Neural progenitor cell (in vitro differentiated cells): ENCODE measurements around the gene ALOX15. TPM values are rescaled to one million over a fixed set of nuclear protein-coding genes. Genes with fewer than 3 reads are reported as not detected.

Experiments
- DNase-seq: peaks from one replicate; pipeline ENCODE4 v3.0.0-alpha.2; 2016; ENCODE audit warnings: low spot score
- H2AFZ ChIP-seq: fragments of 200-600 bp; sonication (generic); replicated peaks from 2 replicates; pipeline ENCODE4 v1.6.1; 2016; ENCODE audit warnings: antibody characterized with exemption
- H3F3A ChIP-seq: fragments of 200-600 bp; sonication (generic); 2 replicates; pipeline ENCODE4 v1.6.1; 2016; ENCODE audit warnings: antibody characterized with exemption, low read depth
- H3K27ac ChIP-seq: fragments of 200-600 bp; sonication (generic); 2 replicates; pipeline ENCODE4 v1.5.1; 2016; ENCODE audit warnings: mild to moderate bottlenecking
- H3K27me3 ChIP-seq: fragments of 200-600 bp; sonication (generic); 2 replicates; pipeline ENCODE4 v1.6.1; 2016; ENCODE audit warnings: mild to moderate bottlenecking, moderate library complexity
- H3K36me3 ChIP-seq: fragments of 200-600 bp; sonication (generic); 2 replicates; pipeline ENCODE4 v1.5.1; 2016
- H3K4me1 ChIP-seq: fragments of 200-600 bp; sonication (generic); 2 replicates; pipeline ENCODE4 v1.6.1; 2016; ENCODE audit warnings: mixed run types
- H3K4me2 ChIP-seq: fragments of 200-600 bp; sonication (generic); 2 replicates; pipeline ENCODE4 v1.6.1; 2016
- H3K4me3 ChIP-seq: fragments of 200-600 bp; sonication (generic); 2 replicates; pipeline ENCODE4 v1.5.1; 2016
- H3K79me2 ChIP-seq: fragments of 200-600 bp; sonication (generic); 2 replicates; pipeline ENCODE4 v1.6.1; 2016; ENCODE audit warnings: low read depth
- H3K9ac ChIP-seq: fragments of 200-600 bp; sonication (generic); 2 replicates; pipeline ENCODE4 v1.6.1; 2016
- H3K9me3 ChIP-seq: fragments of 200-600 bp; sonication (generic); 2 replicates; pipeline ENCODE4 v1.5.1; 2016; ENCODE audit warnings: low read depth
- H4K20me1 ChIP-seq: fragments of 200-600 bp; sonication (generic); 2 replicates; pipeline ENCODE4 v1.6.1; 2016; ENCODE audit warnings: low read depth
- H3K27ac Mint-ChIP-seq: 3 replicates; pipeline ENCODE4 v1.8.0; 2021; ENCODE audit warnings: mixed read lengths
- H3K27me3 Mint-ChIP-seq: 2 replicates; pipeline ENCODE4 v1.8.0; 2022; ENCODE audit warnings: low read depth, mild to moderate bottlenecking, inconsistent platforms, moderate library complexity, mixed read lengths; ENCODE audit not compliant: insufficient read depth
- H3K36me3 Mint-ChIP-seq: 3 replicates; pipeline ENCODE4 v1.8.0; 2021; ENCODE audit warnings: mixed read lengths
- H3K4me1 Mint-ChIP-seq: 3 replicates; pipeline ENCODE4 v1.8.0; 2021; ENCODE audit warnings: mixed read lengths
- H3K4me3 Mint-ChIP-seq: 3 replicates; pipeline ENCODE4 v1.8.0; 2021; ENCODE audit warnings: mild to moderate bottlenecking, moderate library complexity, mixed read lengths
- H3K9me3 Mint-ChIP-seq: 3 replicates; pipeline ENCODE4 v1.8.0; 2020; ENCODE audit warnings: mixed read lengths
- EZH2 ChIP-seq: fragments of 200-600 bp; sonication (generic); IDR thresholded peaks from 2 replicates; pipeline ENCODE4 v1.6.1; 2017; ENCODE audit warnings: antibody characterized with exemption, mild to moderate bottlenecking, moderate library complexity
- EZH2phosphoT487 ChIP-seq: fragments of 200-600 bp; sonication (generic); IDR thresholded peaks from 2 replicates; pipeline ENCODE4 v1.6.1; 2017; ENCODE audit warnings: antibody characterized with exemption
- total RNA-seq: library from RNA; depleted of rRNA; stranded (reverse); fragments of >200 nt; gene quantifications from 2 replicates; pipeline ENCODE4 v1.2.3, GENCODE V29; 2015; ENCODE audit warnings: low replicate concordance
- TF ChIP-seq, protein P1 (sequence below): fragments of 200-600 bp; sonication (generic); IDR thresholded peaks from 2 replicates; pipeline ENCODE4 v1.5.1; 2017; ENCODE audit warnings: antibody characterized with exemption, mild to moderate bottlenecking

The ALOX15 gene
- total RNA-seq, 1 donor from 2014 or later, result not detected

DNA sequence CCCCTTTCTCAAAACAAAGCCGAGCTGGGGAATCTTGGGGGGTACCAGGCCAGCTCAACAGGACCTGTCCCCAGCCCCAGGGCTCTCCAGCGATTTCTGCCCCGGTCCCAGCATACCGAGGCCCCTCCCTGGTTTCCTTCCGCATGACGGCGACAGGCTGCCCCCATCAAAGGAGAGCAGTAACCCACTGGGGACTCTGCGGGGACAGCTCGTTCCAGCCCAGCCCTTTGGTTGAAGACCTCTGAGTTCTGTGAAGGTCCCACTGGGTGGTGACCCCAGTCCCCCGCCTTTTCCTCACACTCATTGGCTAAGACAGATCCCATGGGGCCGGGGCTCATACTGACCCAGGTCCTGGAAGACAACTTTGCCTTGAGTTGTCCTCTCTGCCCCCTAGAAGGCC lies 53.1 kb downstream of the ALOX15 start:
- Histone ChIP-seq H3K27me3 (peaks cover 37% of the 10 kb centered on the region), H3F3A (no peaks in the 10 kb centered on the region), H3K27ac (no peak overlapping the region), H3K9ac (no peak overlapping the region), H3K4me3 (no peak overlapping the region), H3K36me3 (no peaks in the 10 kb centered on the region), H2AFZ (no peak overlapping the region), H3K4me2 (no peak overlapping the region), H3K4me1 (peaks cover 12% of the 10 kb centered on the region), H3K79me2 (no peaks in the 10 kb centered on the region), H4K20me1 (no peaks in the 10 kb centered on the region), H3K9me3 (no peaks in the 10 kb centered on the region)
- no peaks in the 10 kb centered on the region for H3K36me3 Mint-ChIP-seq
- H3K4me3 Mint-ChIP-seq, result no peak overlapping the region
- H3K4me1 Mint-ChIP-seq, result peaks cover 11% of the 10 kb centered on the region
- TF ChIP-seq, protein P1, sequence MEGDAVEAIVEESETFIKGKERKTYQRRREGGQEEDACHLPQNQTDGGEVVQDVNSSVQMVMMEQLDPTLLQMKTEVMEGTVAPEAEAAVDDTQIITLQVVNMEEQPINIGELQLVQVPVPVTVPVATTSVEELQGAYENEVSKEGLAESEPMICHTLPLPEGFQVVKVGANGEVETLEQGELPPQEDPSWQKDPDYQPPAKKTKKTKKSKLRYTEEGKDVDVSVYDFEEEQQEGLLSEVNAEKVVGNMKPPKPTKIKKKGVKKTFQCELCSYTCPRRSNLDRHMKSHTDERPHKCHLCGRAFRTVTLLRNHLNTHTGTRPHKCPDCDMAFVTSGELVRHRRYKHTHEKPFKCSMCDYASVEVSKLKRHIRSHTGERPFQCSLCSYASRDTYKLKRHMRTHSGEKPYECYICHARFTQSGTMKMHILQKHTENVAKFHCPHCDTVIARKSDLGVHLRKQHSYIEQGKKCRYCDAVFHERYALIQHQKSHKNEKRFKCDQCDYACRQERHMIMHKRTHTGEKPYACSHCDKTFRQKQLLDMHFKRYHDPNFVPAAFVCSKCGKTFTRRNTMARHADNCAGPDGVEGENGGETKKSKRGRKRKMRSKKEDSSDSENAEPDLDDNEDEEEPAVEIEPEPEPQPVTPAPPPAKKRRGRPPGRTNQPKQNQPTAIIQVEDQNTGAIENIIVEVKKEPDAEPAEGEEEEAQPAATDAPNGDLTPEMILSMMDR, result no peak
- no peak for TF ChIP-seq EZH2phosphoT487
- no peak for TF ChIP-seq EZH2
- DNase-seq, result peak; percentile 3
- peaks cover 37% of the 10 kb centered on the region for H3K27me3 Mint-ChIP-seq
- H3K27ac Mint-ChIP-seq, result no peak overlapping the region
- H3K9me3 Mint-ChIP-seq, result no peaks in the 10 kb centered on the region

DNA sequence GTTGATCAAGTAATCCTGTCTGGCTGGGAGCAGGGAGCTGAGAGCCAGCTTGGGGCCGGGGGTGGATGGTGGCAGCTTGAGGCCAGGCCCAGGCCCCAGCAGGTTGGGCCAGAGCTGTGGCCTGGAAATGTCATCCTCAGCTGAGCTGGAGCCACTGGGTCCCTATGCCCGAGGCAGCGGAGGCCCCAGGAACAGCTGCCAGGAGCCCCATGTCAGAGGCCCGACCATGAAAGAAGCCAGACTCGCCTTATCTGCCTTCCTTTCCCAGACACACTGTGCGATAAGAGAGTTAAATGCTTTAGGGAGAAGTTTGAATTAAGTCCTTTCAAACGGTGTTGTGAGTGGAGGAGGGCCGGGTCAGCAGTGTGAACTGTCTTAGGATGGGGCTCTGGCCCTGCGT lies 53.7 kb downstream of the ALOX15 start:
- H3K27me3 ChIP-seq, result peaks cover 42% of the 10 kb centered on the region
- Mint-ChIP-seq H3K27me3 (peaks cover 43% of the 10 kb centered on the region), H3K4me3 (no peak overlapping the region), H3K9me3 (no peaks in the 10 kb centered on the region), H3K4me1 (peaks cover 14% of the 10 kb centered on the region), H3K27ac (no peak overlapping the region), H3K36me3 (no peaks in the 10 kb centered on the region)
- H3K36me3 ChIP-seq, result no peaks in the 10 kb centered on the region
- no peaks in the 10 kb centered on the region for H3K79me2 ChIP-seq
- no peak overlapping the region for H3K4me2 ChIP-seq
- H4K20me1 ChIP-seq, result no peaks in the 10 kb centered on the region
- TF ChIP-seq, protein P1, result no peak
- TF ChIP-seq EZH2phosphoT487, result no peak
- no peak for TF ChIP-seq EZH2
- H3K4me3 ChIP-seq, result no peak overlapping the region
- peak; percentile 1 for DNase-seq
- no peak overlapping the region for H3K27ac ChIP-seq
- H3F3A ChIP-seq, result no peaks in the 10 kb centered on the region
- no peak overlapping the region for H3K9ac ChIP-seq
- H2AFZ ChIP-seq, result no peak overlapping the region
- H3K9me3 ChIP-seq, result no peaks in the 10 kb centered on the region
- peaks cover 16% of the 10 kb centered on the region for H3K4me1 ChIP-seq

DNA sequence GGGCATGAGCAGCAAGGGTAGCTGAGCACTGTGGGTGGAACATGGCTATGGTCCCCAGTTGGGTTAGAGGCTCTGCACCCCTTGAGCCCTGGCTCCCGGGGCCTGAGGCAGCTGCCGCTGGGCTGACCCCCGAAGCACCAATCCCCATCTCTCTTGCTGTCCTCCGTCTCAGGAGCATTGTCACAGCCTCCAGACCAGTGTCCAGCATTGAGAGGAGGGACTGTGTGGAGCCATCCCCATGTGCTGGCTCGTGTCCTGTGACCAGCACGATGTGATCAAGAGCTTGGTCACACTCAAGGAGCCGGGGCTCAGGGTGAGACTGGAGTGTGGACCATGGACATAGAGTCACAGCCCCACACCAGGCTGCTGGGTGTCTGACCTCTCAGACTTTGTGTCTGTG lies 54.3 kb downstream of the ALOX15 start:
- H3K9me3 ChIP-seq, result no peaks in the 10 kb centered on the region
- Mint-ChIP-seq H3K27me3 (peaks cover 47% of the 10 kb centered on the region), H3K36me3 (no peaks in the 10 kb centered on the region), H3K27ac (no peak overlapping the region), H3K4me1 (peaks cover 15% of the 10 kb centered on the region), H3K4me3 (no peak overlapping the region), H3K9me3 (no peaks in the 10 kb centered on the region)
- no peak overlapping the region for H3K4me2 ChIP-seq
- DNase-seq, result peak; percentile 1
- no peaks in the 10 kb centered on the region for H4K20me1 ChIP-seq
- H2AFZ ChIP-seq, result no peak overlapping the region
- H3K36me3 ChIP-seq, result no peaks in the 10 kb centered on the region
- no peaks in the 10 kb centered on the region for H3F3A ChIP-seq
- no peak overlapping the region for H3K27ac ChIP-seq
- TF ChIP-seq, protein P1, result no peak
- TF ChIP-seq EZH2 (no peak), EZH2phosphoT487 (no peak)
- H3K4me1 ChIP-seq, result peaks cover 20% of the 10 kb centered on the region
- peaks cover 47% of the 10 kb centered on the region for H3K27me3 ChIP-seq
- H3K79me2 ChIP-seq, result no peaks in the 10 kb centered on the region
- no peak overlapping the region for H3K4me3 ChIP-seq
- no peak overlapping the region for H3K9ac ChIP-seq
